HG02642 (cell line): ENCODE results near the gene TH.

ENCODE experiments used
- ATAC-seq: cut with Tn5 transposase; IDR thresholded peaks from one replicate; pipeline ENCODE4 v1.9.1; 2021; ENCODE audit warnings: mild to moderate bottlenecking; ENCODE audit not compliant: unreplicated experiment, poor library complexity

The TH gene

GRCh38 chr11:2163428-2163978, 8.1 kb downstream of the TH start:
- no peak for ATAC-seq

- ATAC-seq, result no peak
These were observed 10.8 kb downstream of the TH start, which contains the start of gene INS for GRCh38 chr11:2160736-2161259. TSS of gene INS (minus strand) at chr11:2161209. CDS start at chr11:2160971, 238 bp downstream.

- no peak for ATAC-seq
These were observed 11.8 kb downstream of the TH start for GRCh38 chr11:2159536-2160413.

- no peak for ATAC-seq
These were observed 12.6 kb downstream of the TH start for GRCh38 chr11:2158966-2159365.

- ATAC-seq, result no peak
These were observed 13.3 kb downstream of the TH start for GRCh38 chr11:2158296-2158737.

GRCh38 chr11:2157294-2158040, 14.1 kb downstream of the TH start:
- no peak for ATAC-seq

GRCh38 chr11:2156416-2157182, 15.0 kb downstream of the TH start:
- ATAC-seq, result no peak

- no peak for ATAC-seq
These were observed 16.1 kb downstream of the TH start for GRCh38 chr11:2155511-2155910.

GRCh38 chr11:2154889-2155288, 16.7 kb downstream of the TH start:
- ATAC-seq, result no peak

GRCh38 chr11:2154195-2154585, 17.4 kb downstream of the TH start:
- ATAC-seq, result no peak

- no peak for ATAC-seq
These were observed 17.9 kb downstream of the TH start for GRCh38 chr11:2153581-2154194.

- ATAC-seq, result no peak
These were observed 19.9 kb downstream of the TH start for GRCh38 chr11:2151500-2152257.

- no peak for ATAC-seq
These were observed 21.5 kb downstream of the TH start for GRCh38 chr11:2149864-2150847.

GRCh38 chr11:2149460-2149859, 22.2 kb downstream of the TH start:
- no peak for ATAC-seq

GRCh38 chr11:2148595-2148994, 23.0 kb downstream of the TH start:
- no peak for ATAC-seq

- no peak for ATAC-seq
These were observed 24.2 kb downstream of the TH start for GRCh38 chr11:2147391-2147790.

GRCh38 chr11:2146051-2146450, 25.6 kb downstream of the TH start:
- ATAC-seq, result no peak
